ENCODE results near the gene PLXNA4.

DNA sequence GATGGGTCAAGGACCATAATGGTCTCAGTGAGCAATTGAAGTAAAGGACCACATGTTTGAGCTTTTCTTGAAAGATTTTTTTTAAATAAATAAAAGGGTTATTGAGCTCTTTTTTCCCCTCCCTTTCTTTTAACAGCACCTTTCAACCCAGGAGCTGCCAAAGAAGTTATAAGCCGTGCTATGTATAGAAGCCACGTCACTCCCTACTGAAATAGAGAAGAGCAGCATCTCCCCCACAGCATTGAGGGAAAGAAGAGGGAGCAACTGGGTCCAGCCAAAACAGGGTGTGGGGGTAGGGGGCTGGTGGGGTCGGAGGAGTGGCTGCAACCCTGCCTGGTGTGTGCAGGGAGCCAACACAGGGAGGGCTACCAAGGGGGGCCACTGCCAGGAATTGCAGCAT, 227.2 kb downstream of the PLXNA4 start:
- TF ChIP-seq, protein P1, sequence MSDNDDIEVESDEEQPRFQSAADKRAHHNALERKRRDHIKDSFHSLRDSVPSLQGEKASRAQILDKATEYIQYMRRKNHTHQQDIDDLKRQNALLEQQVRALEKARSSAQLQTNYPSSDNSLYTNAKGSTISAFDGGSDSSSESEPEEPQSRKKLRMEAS (IDR thresholded peaks at IDR 0.05) = no peak
- TF ChIP-seq, protein P2, sequence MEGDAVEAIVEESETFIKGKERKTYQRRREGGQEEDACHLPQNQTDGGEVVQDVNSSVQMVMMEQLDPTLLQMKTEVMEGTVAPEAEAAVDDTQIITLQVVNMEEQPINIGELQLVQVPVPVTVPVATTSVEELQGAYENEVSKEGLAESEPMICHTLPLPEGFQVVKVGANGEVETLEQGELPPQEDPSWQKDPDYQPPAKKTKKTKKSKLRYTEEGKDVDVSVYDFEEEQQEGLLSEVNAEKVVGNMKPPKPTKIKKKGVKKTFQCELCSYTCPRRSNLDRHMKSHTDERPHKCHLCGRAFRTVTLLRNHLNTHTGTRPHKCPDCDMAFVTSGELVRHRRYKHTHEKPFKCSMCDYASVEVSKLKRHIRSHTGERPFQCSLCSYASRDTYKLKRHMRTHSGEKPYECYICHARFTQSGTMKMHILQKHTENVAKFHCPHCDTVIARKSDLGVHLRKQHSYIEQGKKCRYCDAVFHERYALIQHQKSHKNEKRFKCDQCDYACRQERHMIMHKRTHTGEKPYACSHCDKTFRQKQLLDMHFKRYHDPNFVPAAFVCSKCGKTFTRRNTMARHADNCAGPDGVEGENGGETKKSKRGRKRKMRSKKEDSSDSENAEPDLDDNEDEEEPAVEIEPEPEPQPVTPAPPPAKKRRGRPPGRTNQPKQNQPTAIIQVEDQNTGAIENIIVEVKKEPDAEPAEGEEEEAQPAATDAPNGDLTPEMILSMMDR (IDR thresholded peaks at IDR 0.05) = no peak
- no peak for TF ChIP-seq ZNF302 (CRISPR knock-in tag; IDR thresholded peaks at IDR 0.05)
- no peak for TF ChIP-seq POLR2A (IDR thresholded peaks at IDR 0.05; ENCODE audit: low read length)
- TF ChIP-seq HOXB5 (CRISPR knock-in tag; IDR thresholded peaks at IDR 0.05) = no peak
- no peak for TF ChIP-seq SREBF2 (IDR thresholded peaks at IDR 0.05)
- TF ChIP-seq FOSB (CRISPR knock-in tag; IDR thresholded peaks at IDR 0.05) = no peak
- TF ChIP-seq BHLHE40 (IDR thresholded peaks at IDR 0.05; ENCODE audit: low read depth, low read length) = no peak

All from A549 (cell line).